OCI-LY7 (cell line): ENCODE data around the gene DIP2C.

ENCODE experiments used
- CTCF ChIP-seq: fragments of 200-600 bp; sonication (generic); conservative IDR thresholded peaks from 2 replicates; pipeline ENCODE4 v1.5.1; 2014; ENCODE audit warnings: mild to moderate bottlenecking, antibody characterized with exemption, low read length, moderate library complexity, mixed read lengths
- EZH2phosphoT487 ChIP-seq: fragments of 200-600 bp; sonication (generic); IDR thresholded peaks from 2 replicates; pipeline ENCODE4 v1.6.1; 2018; ENCODE audit warnings: low read depth, borderline replicate concordance, mild to moderate bottlenecking, mixed run types, antibody characterized with exemption, low read length, moderate library complexity, mixed read lengths

- no peak for TF ChIP-seq CTCF
- TF ChIP-seq EZH2phosphoT487, result no peak
Observed at GRCh38 chr10:718143-718700, 28.8 kb upstream of the DIP2C start.
